Neural cell (in vitro differentiated cells): ENCODE measurements around the gene FEN1. TPM values are rescaled to one million over a fixed set of nuclear protein-coding genes. Genes with fewer than 3 reads are reported as not detected.

Experiments
- H2AFZ ChIP-seq: fragments of 200-600, 300-800 bp; sonication (generic), shearing (Covaris generic); 2 replicates; pipeline ENCODE4 v1.6.0; 2014; ENCODE audit warnings: low read depth, mild to moderate bottlenecking, antibody characterized with exemption, low read length, moderate library complexity
- H3F3A ChIP-seq: fragments of 200-600 bp; shearing (Covaris generic); 2 replicates; pipeline ENCODE4 v1.6.1; 2016; ENCODE audit warnings: mild to moderate bottlenecking, moderate library complexity, mixed read lengths, antibody characterized with exemption, low read length; ENCODE audit not compliant: insufficient read depth, poor library complexity, severe bottlenecking
- H3K27ac ChIP-seq: fragments of 200-600, 300-800 bp; sonication (generic), shearing (Covaris generic); 2 replicates; pipeline ENCODE4 v1.5.1; 2014; ENCODE audit warnings: mild to moderate bottlenecking, low read length, moderate library complexity
- H3K27me3 ChIP-seq: fragments of 300-800, 200-600 bp; sonication (generic), shearing (Covaris generic); 2 replicates; pipeline ENCODE4 v1.6.0; 2014; ENCODE audit warnings: mild to moderate bottlenecking, low read depth, low read length, moderate library complexity; ENCODE audit not compliant: insufficient read depth
- H3K36me3 ChIP-seq: fragments of 300-800, 200-600 bp; sonication (generic), shearing (Covaris generic); 2 replicates; pipeline ENCODE4 v1.5.1; 2014; ENCODE audit warnings: mild to moderate bottlenecking, antibody characterized with exemption, low read length, moderate library complexity; ENCODE audit not compliant: insufficient read depth
- H3K4me2 ChIP-seq: fragments of 300-800, 200-600 bp; sonication (generic), shearing (Covaris generic); 2 replicates; pipeline ENCODE4 v1.6.0; 2014; ENCODE audit warnings: mild to moderate bottlenecking, low read length
- H3K4me3 ChIP-seq: fragments of 300-800, 200-600 bp; sonication (generic), shearing (Covaris generic); 2 replicates; pipeline ENCODE4 v1.5.1; 2014; ENCODE audit warnings: mild to moderate bottlenecking, low read length, moderate library complexity
- H3K79me2 ChIP-seq: fragments of 200-600 bp; shearing (Covaris generic); replicated peaks from 2 replicates; pipeline ENCODE4 v1.6.0; 2014; ENCODE audit warnings: mild to moderate bottlenecking, low read length, moderate library complexity; ENCODE audit not compliant: insufficient read depth
- H3K9ac ChIP-seq: fragments of 300-800, 200-600 bp; sonication (generic), shearing (Covaris generic); 2 replicates; pipeline ENCODE4 v1.6.1; 2016; ENCODE audit warnings: mild to moderate bottlenecking, low read length, mixed read lengths
- H3K9me2 ChIP-seq: fragments of 200-600 bp; shearing (Covaris generic); 2 replicates; pipeline ENCODE4 v1.6.1; 2016; ENCODE audit warnings: mild to moderate bottlenecking, low read length, mixed read lengths; ENCODE audit not compliant: insufficient read depth
- H3K9me3 ChIP-seq: fragments of 200-600, 300-800 bp; sonication (generic), shearing (Covaris generic); 2 replicates; pipeline ENCODE4 v1.6.1; 2016; ENCODE audit warnings: mild to moderate bottlenecking, mixed run types, low read length, moderate library complexity, mixed read lengths
- H4K20me1 ChIP-seq: fragments of 200-600 bp; shearing (Covaris generic); 2 replicates; pipeline ENCODE4 v1.6.1; 2016; ENCODE audit warnings: mild to moderate bottlenecking, mixed run types; ENCODE audit not compliant: insufficient read depth
- EP300 ChIP-seq: fragments of 450-650 bp; conservative IDR thresholded peaks from 2 replicates; pipeline ENCODE4 v1.6.1; 2014; ENCODE audit warnings: antibody characterized with exemption, mild to moderate bottlenecking, moderate library complexity; ENCODE audit not compliant: poor library complexity, severe bottlenecking
- EZH2 ChIP-seq: fragments of 200-600, 300-800 bp; shearing (Covaris generic), sonication (generic); IDR thresholded peaks from 2 replicates; pipeline ENCODE4 v1.6.1; 2014; ENCODE audit warnings: antibody characterized with exemption, low read length, borderline replicate concordance, mild to moderate bottlenecking; ENCODE audit not compliant: insufficient read depth, poor library complexity, severe bottlenecking
- MXI1 ChIP-seq: fragments of 450-650 bp; conservative IDR thresholded peaks from 2 replicates; pipeline ENCODE4 v1.6.1; 2014; ENCODE audit warnings: antibody characterized with exemption, mild to moderate bottlenecking; ENCODE audit not compliant: poor library complexity, severe bottlenecking
- POLR2AphosphoS5 ChIP-seq: IDR thresholded peaks from 2 replicates; pipeline ENCODE4 v1.6.1; 2012
- RAD21 ChIP-seq: fragments of 450-650 bp; conservative IDR thresholded peaks from 2 replicates; pipeline ENCODE4 v1.6.1; 2014; ENCODE audit warnings: antibody characterized with exemption, mild to moderate bottlenecking, moderate library complexity
- SMC3 ChIP-seq: fragments of 450-650 bp; conservative IDR thresholded peaks from 2 replicates; pipeline ENCODE4 v1.6.1; 2014; ENCODE audit warnings: antibody characterized with exemption, mild to moderate bottlenecking, moderate library complexity; ENCODE audit not compliant: poor library complexity
- TAF1 ChIP-seq: IDR thresholded peaks from 2 replicates; pipeline ENCODE4 v1.6.1; 2012; ENCODE audit warnings: low read depth
- polyA plus RNA-seq: library from polyadenylated mRNA; depleted of rRNA; stranded (reverse); fragments of >200 nt; gene quantifications from 2 replicates; pipeline ENCODE4 v1.2.3, GENCODE V29; 2014
- TF ChIP-seq, protein P1 (sequence below): IDR thresholded peaks from 2 replicates; pipeline ENCODE4 v1.6.1; 2012; ENCODE audit warnings: borderline replicate concordance
- TF ChIP-seq, protein P2 (sequence below): fragments of 450-650 bp; IDR thresholded peaks from 2 replicates; pipeline ENCODE4 v1.5.1; 2014; ENCODE audit warnings: antibody characterized with exemption, mild to moderate bottlenecking, moderate library complexity; ENCODE audit not compliant: poor library complexity, severe bottlenecking

FEN1 gene
- polyA plus RNA-seq, 1 donor from 2014 or later: 27.2 TPM

DNA sequence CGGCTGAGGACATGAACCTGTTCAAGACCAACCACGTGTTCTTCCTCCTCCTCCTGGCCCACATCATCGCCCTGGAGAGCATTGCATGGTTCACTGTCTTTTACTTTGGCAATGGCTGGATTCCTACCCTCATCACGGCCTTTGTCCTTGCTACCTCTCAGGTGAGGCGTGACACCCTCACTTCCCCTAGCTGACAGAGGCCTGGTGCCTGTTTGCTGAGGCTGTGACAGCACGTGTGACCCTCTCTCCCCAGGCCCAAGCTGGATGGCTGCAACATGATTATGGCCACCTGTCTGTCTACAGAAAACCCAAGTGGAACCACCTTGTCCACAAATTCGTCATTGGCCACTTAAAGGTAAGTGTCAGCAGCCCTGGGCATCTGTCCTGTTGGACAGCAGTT is 47.7 kb downstream of the FEN1 start:
- H3F3A ChIP-seq: no peaks in the 10 kb centered on the region
- peaks cover 33% of the 10 kb centered on the region for H3K79me2 ChIP-seq
- no peaks in the 10 kb centered on the region for H3K9me2 ChIP-seq
- no peaks in the 10 kb centered on the region for H3K9me3 ChIP-seq
- TF ChIP-seq TAF1 (no peak), SMC3 (no peak), EZH2 (no peak), EP300 (no peak), RAD21 (no peak), POLR2AphosphoS5 (no peak), MXI1 (no peak)
- TF ChIP-seq, protein P1, sequence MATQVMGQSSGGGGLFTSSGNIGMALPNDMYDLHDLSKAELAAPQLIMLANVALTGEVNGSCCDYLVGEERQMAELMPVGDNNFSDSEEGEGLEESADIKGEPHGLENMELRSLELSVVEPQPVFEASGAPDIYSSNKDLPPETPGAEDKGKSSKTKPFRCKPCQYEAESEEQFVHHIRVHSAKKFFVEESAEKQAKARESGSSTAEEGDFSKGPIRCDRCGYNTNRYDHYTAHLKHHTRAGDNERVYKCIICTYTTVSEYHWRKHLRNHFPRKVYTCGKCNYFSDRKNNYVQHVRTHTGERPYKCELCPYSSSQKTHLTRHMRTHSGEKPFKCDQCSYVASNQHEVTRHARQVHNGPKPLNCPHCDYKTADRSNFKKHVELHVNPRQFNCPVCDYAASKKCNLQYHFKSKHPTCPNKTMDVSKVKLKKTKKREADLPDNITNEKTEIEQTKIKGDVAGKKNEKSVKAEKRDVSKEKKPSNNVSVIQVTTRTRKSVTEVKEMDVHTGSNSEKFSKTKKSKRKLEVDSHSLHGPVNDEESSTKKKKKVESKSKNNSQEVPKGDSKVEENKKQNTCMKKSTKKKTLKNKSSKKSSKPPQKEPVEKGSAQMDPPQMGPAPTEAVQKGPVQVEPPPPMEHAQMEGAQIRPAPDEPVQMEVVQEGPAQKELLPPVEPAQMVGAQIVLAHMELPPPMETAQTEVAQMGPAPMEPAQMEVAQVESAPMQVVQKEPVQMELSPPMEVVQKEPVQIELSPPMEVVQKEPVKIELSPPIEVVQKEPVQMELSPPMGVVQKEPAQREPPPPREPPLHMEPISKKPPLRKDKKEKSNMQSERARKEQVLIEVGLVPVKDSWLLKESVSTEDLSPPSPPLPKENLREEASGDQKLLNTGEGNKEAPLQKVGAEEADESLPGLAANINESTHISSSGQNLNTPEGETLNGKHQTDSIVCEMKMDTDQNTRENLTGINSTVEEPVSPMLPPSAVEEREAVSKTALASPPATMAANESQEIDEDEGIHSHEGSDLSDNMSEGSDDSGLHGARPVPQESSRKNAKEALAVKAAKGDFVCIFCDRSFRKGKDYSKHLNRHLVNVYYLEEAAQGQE: no peak
- TF ChIP-seq, protein P2, sequence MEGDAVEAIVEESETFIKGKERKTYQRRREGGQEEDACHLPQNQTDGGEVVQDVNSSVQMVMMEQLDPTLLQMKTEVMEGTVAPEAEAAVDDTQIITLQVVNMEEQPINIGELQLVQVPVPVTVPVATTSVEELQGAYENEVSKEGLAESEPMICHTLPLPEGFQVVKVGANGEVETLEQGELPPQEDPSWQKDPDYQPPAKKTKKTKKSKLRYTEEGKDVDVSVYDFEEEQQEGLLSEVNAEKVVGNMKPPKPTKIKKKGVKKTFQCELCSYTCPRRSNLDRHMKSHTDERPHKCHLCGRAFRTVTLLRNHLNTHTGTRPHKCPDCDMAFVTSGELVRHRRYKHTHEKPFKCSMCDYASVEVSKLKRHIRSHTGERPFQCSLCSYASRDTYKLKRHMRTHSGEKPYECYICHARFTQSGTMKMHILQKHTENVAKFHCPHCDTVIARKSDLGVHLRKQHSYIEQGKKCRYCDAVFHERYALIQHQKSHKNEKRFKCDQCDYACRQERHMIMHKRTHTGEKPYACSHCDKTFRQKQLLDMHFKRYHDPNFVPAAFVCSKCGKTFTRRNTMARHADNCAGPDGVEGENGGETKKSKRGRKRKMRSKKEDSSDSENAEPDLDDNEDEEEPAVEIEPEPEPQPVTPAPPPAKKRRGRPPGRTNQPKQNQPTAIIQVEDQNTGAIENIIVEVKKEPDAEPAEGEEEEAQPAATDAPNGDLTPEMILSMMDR: no peak
- H3K4me3 ChIP-seq: no peak overlapping the region
- peaks cover 20% of the 10 kb centered on the region for H3K36me3 ChIP-seq
- no peak overlapping the region for H3K4me2 ChIP-seq
- H4K20me1 ChIP-seq: peaks cover 4% of the 10 kb centered on the region
- no peak overlapping the region for H2AFZ ChIP-seq
- H3K27me3 ChIP-seq: no peaks in the 10 kb centered on the region
- no peak overlapping the region for H3K27ac ChIP-seq
- no peak overlapping the region for H3K9ac ChIP-seq

DNA sequence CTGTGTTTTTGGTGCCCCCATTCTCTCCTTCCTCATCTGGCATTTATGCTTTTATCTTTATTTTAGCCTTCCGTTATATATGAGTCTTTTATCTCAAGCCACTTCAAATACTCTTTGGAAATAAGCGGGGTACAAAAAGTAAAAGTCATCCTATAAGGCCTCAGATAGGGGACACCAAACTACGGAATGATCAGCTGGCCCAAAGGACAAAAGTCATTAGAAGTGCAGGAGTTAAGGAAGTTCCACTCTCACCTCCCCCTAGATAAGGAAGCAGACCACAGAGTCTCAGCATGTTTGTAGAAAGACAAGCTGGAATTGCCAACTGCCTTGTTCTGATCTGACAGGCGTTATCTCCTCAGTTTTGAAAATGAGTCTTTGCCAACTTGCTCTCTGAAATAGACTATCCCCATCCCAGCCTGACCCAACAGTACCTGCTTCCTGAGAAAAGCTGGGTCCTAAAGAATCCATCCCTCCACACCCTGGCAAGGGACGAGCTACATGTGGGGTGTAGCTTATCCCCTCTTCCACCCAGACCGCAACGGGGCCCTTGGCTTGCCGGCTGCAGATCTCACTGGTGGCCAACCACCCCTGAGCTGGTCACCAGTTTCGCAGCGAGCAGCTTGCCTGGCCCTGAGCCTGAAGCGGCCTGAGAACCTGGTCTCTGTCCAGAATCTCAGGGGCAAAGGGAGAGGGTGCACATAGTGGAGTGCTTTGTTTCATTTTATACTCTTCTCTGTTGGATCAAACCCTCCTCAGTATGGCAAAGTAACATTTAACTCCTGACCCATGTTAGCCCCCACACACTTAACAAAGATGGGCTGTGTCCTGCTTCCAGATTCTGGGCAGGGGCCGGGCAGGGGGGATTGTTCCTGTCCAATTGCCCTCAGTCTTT is 49.2 kb downstream of the FEN1 start:
- no peak overlapping the region for H3K4me3 ChIP-seq
- no peaks in the 10 kb centered on the region for H3K27me3 ChIP-seq
- peaks cover 20% of the 10 kb centered on the region for H3K36me3 ChIP-seq
- TF ChIP-seq, protein P2: no peak
- TF ChIP-seq, protein P1: no peak
- TF ChIP-seq TAF1 (no peak), POLR2AphosphoS5 (no peak), EP300 (no peak), MXI1 (no peak), RAD21 (no peak), EZH2 (no peak), SMC3 (no peak)
- no peaks in the 10 kb centered on the region for H3K9me2 ChIP-seq
- no peaks in the 10 kb centered on the region for H3K9me3 ChIP-seq
- H3K27ac ChIP-seq: no peak overlapping the region
- H4K20me1 ChIP-seq: peaks cover 4% of the 10 kb centered on the region
- peaks cover 18% of the 10 kb centered on the region for H3K79me2 ChIP-seq
- H2AFZ ChIP-seq: no peak overlapping the region
- H3K9ac ChIP-seq: no peak overlapping the region
- H3K4me2 ChIP-seq: no peak overlapping the region
- H3F3A ChIP-seq: no peaks in the 10 kb centered on the region
